Measurements from ENCODE around the gene ALPL.
"Not testable (repeated sequence)": the region's sequence is repeated elsewhere in the genome, so short reads cannot be mapped to it uniquely, and the experiment has no call there.

The ALPL gene

DNA sequence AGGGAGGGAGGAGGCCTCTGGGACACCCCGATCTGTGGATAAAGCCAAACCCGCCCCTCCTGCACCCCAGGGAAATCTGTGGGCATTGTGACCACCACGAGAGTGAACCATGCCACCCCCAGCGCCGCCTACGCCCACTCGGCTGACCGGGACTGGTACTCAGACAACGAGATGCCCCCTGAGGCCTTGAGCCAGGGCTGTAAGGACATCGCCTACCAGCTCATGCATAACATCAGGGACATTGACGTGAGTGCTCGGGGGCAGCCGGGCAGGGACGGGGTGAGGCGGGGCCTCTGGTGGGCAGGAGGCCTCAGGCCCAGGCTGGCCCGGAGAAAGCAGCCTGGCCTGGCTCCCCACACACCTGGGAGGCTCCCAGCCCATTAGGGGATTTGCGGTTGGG lies 54.7 kb downstream of the ALPL start:
- DNase-seq: no peak

GRCh38 chr1:21564521-21565095 lies 55.4 kb downstream of the ALPL start:
- no peak for DNase-seq

DNA sequence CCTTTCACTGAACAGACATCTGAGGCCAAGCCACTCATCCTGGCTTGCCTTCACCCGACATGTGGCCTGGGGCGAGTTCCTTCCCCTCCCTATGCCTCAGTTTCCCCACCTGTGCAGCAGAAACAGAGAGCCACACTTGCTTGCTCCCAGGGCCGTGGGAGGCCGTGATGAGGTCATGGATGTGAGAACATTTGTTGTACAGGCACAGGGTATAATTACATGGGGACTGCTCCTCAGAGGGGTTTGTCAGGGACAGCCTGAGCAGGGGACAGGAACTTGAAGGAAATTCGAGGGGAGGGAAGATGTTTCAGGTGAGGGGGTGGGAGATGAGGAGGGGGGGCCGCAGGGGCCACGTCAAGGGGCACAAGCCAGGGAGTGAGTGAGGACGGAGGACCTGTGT lies 56.1 kb downstream of the ALPL start:
- no peak for DNase-seq

DNA sequence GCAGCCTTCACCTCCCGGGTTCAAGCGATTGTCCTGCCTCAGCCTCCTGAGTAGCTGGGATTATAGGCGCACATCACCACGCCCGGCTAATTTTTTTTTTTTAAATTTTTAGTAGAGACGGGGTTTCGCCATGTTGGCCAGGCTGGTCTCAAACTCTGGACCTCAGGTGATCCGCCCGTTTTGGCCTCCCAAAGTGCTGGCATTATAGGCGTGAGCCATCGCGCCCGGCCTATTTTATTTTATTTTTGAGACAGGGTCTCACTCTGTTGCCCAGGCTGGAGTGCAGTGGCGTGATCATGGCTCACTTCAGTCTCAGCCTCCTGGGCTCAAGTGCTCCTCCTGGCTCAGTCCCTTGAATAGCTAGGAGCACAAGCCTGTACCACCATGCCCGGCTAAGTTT lies 57.1 kb downstream of the ALPL start:
- DNase-seq: not testable (repeated sequence)

GRCh38 chr1:21567241-21568005 lies 58.2 kb downstream of the ALPL start:
- no peak for DNase-seq

- DNase-seq: peak in 1 of 2 experiments; percentile 35
Measured at GRCh38 chr1:21568006-21568746, 59.0 kb downstream of the ALPL start.

DNA sequence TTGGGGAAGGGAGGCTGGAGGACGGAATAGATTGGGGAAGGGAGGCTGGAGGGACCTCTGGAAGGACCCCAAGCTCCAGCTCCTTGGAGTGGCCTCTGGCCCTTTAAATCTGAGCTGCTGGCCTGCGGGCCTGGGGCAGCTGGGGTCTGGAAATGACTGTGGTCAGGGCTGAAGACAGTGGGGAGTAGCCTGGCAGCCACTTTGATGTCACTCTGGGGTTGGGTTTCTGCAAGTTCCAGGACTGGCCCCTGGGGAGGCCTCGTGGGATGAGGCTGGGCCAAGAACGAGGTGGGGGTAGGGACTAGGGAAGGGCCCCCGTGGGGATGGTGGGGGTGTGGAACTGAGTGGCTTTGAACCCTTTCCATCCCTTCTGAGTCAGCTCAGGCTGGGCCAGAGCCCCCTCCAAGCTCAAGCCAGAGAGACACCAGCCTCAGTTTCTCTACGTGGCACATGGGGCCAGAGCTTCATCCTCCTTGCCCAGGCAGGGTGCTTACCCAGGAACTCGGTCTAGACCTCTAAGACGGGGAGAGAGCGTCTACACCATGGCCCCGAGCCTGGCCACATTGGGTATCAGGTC lies 59.7 kb downstream of the ALPL start:
- no peak for DNase-seq

GRCh38 chr1:21569820-21570527 lies 60.8 kb downstream of the ALPL start:
- DNase-seq: no peak

GRCh38 chr1:21570528-21570875 lies 61.3 kb downstream of the ALPL start:
- DNase-seq: no peak

DNA sequence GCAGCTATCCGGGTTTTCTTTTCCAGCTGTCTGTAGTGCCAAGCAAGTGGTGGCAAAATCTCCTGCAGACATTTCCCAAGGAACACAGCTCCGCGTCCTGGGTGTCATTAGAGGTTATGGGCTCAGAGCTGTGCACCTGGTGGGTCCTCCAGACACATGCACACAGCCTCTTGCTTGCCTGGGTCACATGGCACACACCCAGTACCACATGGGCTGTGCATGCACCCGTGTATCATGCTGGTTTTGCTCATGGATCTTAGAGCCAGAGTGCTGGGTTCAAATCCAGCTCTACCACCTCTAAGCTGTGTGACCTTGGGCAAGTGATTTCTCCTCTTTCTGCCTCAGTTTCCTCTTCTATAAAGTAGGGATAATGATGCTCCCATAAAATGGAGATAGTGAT lies 61.7 kb downstream of the ALPL start:
- DNase-seq: no peak

GRCh38 chr1:21572221-21572620 lies 63.0 kb downstream of the ALPL start:
- peak; percentile 73 to 87 for DNase-seq

DNA sequence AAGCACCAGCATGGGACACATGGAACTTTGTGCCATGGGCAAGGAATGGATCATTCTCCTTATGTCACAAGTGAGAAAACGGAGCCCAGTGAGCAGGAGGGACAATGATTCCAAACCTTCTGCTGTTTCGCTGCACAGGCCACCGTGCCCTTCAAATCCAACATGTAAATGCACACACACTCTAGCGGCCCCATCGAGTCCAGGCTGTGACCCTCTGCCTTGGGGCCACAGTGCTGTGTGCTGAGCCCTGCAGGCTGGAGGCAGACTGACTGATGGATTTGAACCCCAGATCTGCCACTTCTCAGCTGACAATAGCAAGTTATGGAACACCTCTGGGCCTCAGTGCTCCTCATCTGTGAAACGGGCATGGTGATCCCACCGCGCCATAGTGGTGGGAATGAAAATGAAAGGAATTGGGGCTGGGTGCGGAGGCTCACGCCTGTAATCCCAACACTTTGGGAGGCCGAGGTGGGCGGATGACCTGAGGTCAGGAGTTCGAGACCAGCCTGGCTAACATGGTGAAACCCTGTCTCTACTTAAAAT lies 63.6 kb downstream of the ALPL start:
- DNase-seq: no peak

GRCh38 chr1:21573475-21573874 lies 64.3 kb downstream of the ALPL start:
- DNase-seq: no peak

DNA sequence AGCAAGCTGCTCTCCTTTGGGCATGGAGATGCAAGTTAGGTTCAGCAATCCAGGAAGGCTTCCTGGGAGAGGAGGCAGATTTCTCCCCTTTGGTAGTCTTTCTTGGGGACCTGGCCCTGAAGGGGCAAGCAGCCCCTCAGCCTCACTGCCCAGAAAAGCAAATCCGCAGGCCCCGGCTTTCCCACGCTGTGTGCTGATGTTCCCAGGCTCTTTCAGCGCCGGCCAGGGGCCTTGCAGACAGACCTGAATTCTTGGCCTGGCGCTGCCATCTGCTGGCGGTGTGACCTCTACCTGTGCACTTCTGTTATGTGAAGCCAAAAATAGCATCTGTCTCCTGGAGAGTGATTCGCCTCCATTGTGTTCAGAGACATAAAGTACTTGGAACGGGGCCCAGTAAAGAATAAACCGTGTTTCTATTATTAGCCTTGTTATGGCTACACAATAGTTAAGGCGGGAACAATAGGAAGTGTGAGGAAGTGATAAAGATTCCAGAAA lies 64.8 kb downstream of the ALPL start:
- DNase-seq: peak; percentile 71 to 77

GRCh38 chr1:21574466-21575151 lies 65.4 kb downstream of the ALPL start:
- DNase-seq: peak; percentile 71 to 88

DNA sequence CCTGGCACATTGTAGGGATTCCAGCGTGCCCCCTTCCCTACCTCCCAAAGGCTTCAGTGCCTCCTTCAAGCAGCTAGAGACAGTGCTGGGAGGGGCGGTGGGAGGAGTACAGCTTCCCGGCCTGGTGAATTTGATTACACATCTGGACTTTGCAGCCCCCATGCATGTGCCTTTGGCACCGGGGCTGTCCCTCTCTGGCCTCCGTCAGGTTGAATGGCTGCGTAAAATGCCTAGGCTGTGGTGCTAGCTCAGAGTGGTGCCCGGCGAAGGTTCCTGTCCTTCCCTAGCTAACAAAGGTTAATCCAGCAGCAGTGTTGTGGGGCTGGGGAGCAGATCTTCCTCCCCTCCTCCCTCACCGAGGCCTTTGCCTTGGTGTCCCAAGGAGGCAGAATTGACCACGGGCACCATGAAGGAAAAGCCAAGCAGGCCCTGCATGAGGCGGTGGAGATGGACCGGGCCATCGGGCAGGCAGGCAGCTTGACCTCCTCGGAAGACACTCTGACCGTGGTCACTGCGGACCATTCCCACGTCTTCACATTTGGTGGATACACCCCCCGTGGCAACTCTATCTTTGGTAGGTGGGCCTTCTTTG lies 66.2 kb downstream of the ALPL start:
- DNase-seq: no peak

GRCh38 chr1:21576031-21576797 lies 67.0 kb downstream of the ALPL start:
- no peak for DNase-seq

DNA sequence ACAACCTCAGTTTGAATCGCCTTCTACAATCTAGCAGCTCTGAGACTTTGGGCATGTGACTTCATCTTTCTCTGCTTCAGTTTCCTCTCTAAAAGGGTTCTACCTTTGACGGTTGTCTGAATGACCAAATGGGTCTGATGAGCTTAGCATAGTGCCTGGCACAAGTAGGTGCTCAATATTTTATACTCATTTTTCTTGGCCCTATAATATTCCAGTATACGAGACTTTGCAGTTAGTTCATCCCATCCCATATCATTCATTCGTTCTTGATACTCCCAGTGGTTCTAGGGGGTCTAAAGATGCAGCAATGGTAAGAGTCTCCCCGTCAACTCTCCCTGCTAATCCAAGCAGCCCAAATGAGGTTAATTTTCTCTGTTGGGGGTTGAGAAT lies 67.6 kb downstream of the ALPL start:
- no peak for DNase-seq

DNA sequence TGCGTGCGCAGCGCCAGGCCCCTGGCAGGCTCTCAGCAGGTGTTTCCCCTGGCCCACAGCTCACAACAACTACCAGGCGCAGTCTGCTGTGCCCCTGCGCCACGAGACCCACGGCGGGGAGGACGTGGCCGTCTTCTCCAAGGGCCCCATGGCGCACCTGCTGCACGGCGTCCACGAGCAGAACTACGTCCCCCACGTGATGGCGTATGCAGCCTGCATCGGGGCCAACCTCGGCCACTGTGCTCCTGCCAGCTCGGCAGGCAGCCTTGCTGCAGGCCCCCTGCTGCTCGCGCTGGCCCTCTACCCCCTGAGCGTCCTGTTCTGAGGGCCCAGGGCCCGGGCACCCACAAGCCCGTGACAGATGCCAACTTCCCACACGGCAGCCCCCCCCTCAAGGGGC lies 68.1 kb downstream of the ALPL start:
- no peak for DNase-seq

DNA sequence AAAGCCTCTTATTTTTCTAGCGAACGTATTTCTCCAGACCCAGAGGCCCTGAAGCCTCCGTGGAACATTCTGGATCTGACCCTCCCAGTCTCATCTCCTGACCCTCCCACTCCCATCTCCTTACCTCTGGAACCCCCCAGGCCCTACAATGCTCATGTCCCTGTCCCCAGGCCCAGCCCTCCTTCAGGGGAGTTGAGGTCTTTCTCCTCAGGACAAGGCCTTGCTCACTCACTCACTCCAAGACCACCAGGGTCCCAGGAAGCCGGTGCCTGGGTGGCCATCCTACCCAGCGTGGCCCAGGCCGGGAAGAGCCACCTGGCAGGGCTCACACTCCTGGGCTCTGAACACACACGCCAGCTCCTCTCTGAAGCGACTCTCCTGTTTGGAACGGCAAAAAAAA lies 68.7 kb downstream of the ALPL start:
- DNase-seq: no peak

GRCh38 chr1:21579791-21580190 lies 70.6 kb downstream of the ALPL start:
- DNase-seq: no peak
